HCT116 (cell line): ENCODE measurements around the gene KRT13.

ENCODE experiments used
- ATF3 ChIP-seq: IDR thresholded peaks from 2 replicates; pipeline ENCODE4 v1.6.1; 2012
- CEBPB ChIP-seq: IDR thresholded peaks from 2 replicates; pipeline ENCODE4 v1.6.1; 2012; ENCODE audit warnings: low read depth
- CTCF ChIP-seq, 3 experiments: fragments of 200-600 bp in 1 of 3; sonication (generic) in 1 of 3; IDR thresholded peaks in 2 of 3; conservative IDR thresholded peaks in 1 of 3; 2 replicates each; pipeline ENCODE4 v1.5.1; 2012 to 2017; ENCODE audit warnings: low read depth in 2 of 3, low read length in 2 of 3, antibody characterized with exemption in 1 of 3, borderline replicate concordance in 1 of 3, control low read depth in 1 of 3, mild to moderate bottlenecking in 1 of 3, mixed read lengths in 1 of 3, mixed run types in 1 of 3, moderate library complexity in 1 of 3; ENCODE audit not compliant: insufficient read depth in 1 of 3
- ELF1 ChIP-seq: IDR thresholded peaks from 2 replicates; pipeline ENCODE4 v1.6.1; 2012; ENCODE audit warnings: low read depth, borderline replicate concordance
- EZH2 ChIP-seq: fragments of 200-600 bp; sonication (generic); IDR thresholded peaks from 2 replicates; pipeline ENCODE4 v1.6.1; 2017; ENCODE audit warnings: antibody characterized with exemption, mixed run types
- JUND ChIP-seq: IDR thresholded peaks from 2 replicates; pipeline ENCODE4 v1.6.1; 2012
- POLR2A ChIP-seq: IDR thresholded peaks from 2 replicates; pipeline ENCODE4 v1.7.0; 2011; ENCODE audit warnings: borderline replicate concordance; ENCODE audit not compliant: insufficient read depth, insufficient read length; ENCODE audit errors: extremely low read depth
- POLR2AphosphoS5 ChIP-seq: IDR thresholded peaks from 2 replicates; pipeline ENCODE4 v1.6.1; 2011; ENCODE audit warnings: mild to moderate bottlenecking, low read depth, low read length, moderate library complexity
- RAD21 ChIP-seq: IDR thresholded peaks from 2 replicates; pipeline ENCODE4 v1.6.1; 2012; ENCODE audit warnings: low read depth, mild to moderate bottlenecking
- REST ChIP-seq: IDR thresholded peaks from 2 replicates; pipeline ENCODE4 v1.6.1; 2012; ENCODE audit warnings: low read depth
- SIN3A ChIP-seq: IDR thresholded peaks from 2 replicates; pipeline ENCODE4 v1.6.1; 2012; ENCODE audit warnings: low read depth
- YY1 ChIP-seq: IDR thresholded peaks from 2 replicates; pipeline ENCODE4 v1.6.1; 2011; ENCODE audit warnings: low read length, low read depth, moderate library complexity, mild to moderate bottlenecking; ENCODE audit not compliant: insufficient replicate concordance; ENCODE audit errors: extremely low read depth
- ZBTB33 ChIP-seq: IDR thresholded peaks from 2 replicates; pipeline ENCODE4 v1.6.1; 2011; ENCODE audit warnings: mild to moderate bottlenecking, low read length, moderate library complexity; ENCODE audit not compliant: insufficient replicate concordance; ENCODE audit errors: extremely low read depth
- ZNF274 ChIP-seq: fragments of 200-500 bp; sonication (Bioruptor generic); IDR thresholded peaks from 2 replicates; pipeline ENCODE4 v1.6.1; 2014; ENCODE audit warnings: mild to moderate bottlenecking, low read depth, low read length, inconsistent platforms

GRCh38 chr17:41505809-41506767 is 676 bp upstream of the KRT13 start:
- TF ChIP-seq POLR2A (no peak), CTCF (IDR thresholded peaks at IDR 0.05 in 2 of 3, conservative IDR thresholded peaks at IDR 0.05 in 1 of 3; ENCODE audit: borderline replicate concordance in 1 of 3, insufficient read depth in 1 of 3, low read depth in 2 of 3, low read length in 2 of 3) (no peak), JUND (no peak), ELF1 (no peak), SIN3A (no peak), EZH2 (no peak), ATF3 (no peak), CEBPB (no peak), YY1 (no peak), POLR2AphosphoS5 (no peak), ZBTB33 (no peak), ZNF274 (no peak), RAD21 (no peak), REST (no peak)
